ENCODE measurements around the gene PADI4. TPM values are rescaled to one million over a fixed set of nuclear protein-coding genes. Genes with fewer than 3 reads are reported as not detected.
"Not testable (repeated sequence)": the region's sequence is repeated elsewhere in the genome, so short reads cannot be mapped to it uniquely, and the experiment has no call there.

Gene PADI4
- total and polyA plus RNA-seq, 2 donors (not counting 3 experiments of a cell fraction or from before 2014, with no cell fraction given), result not detected

- Histone ChIP-seq H3K4me3 (replicated peaks in 1 of 3; ENCODE audit: insufficient read depth in 1 of 3, low read depth in 1 of 3, low read length in 3 of 3) (no peak overlapping the region), H3K4me1 (ENCODE audit: control insufficient read depth, extremely low read depth, insufficient read depth, low read length) (no peaks in the 10 kb centered on the region), H3K9ac (replicated peaks; ENCODE audit: extremely low read depth, insufficient read depth, low read length) (no peak overlapping the region), H3K27ac (ENCODE audit: insufficient read depth, low read depth, low read length) (no peak overlapping the region), H2AFZ (ENCODE audit: low read depth, low read length) (no peak overlapping the region), H3K36me3 (ENCODE audit: control insufficient read depth in 2 of 2, extremely low read depth in 1 of 2, insufficient read depth in 2 of 2, low read length in 2 of 2) (no peaks in the 10 kb centered on the region), H3K4me2 (ENCODE audit: insufficient read depth, low read length) (no peak overlapping the region), H3K9me3 (replicated peaks; ENCODE audit: control insufficient read depth, insufficient read depth, low read length) (no peaks in the 10 kb centered on the region), H3K9me1 (replicated peaks; ENCODE audit: control insufficient read depth, extremely low read depth, insufficient read depth, low read length) (no peaks in the 10 kb centered on the region), H3K79me2 (ENCODE audit: control insufficient read depth, insufficient read depth, low read length) (no peaks in the 10 kb centered on the region), H3K27me3 (ENCODE audit: control insufficient read depth in 2 of 2, insufficient read depth in 2 of 2, low read length in 2 of 2) (no peaks in the 10 kb centered on the region), H4K20me1 (replicated peaks; ENCODE audit: control insufficient read depth, extremely low read depth, insufficient read depth, low read length) (no peaks in the 10 kb centered on the region)
- BruUV-seq (replicated peaks), result no TSS peak
- FAIRE-seq, result no peak
- no peak for DNase-seq (ENCODE audit: low read depth, low spot score)
- TF ChIP-seq POLR2AphosphoS5 (IDR thresholded peaks at IDR 0.05; ENCODE audit: insufficient read depth, low read depth, low read length) (no peak), MAX (IDR thresholded peaks at IDR 0.05; ENCODE audit: insufficient read depth, insufficient read length) (no peak), EZH2 (IDR thresholded peaks at IDR 0.05; ENCODE audit: borderline replicate concordance, low read depth, low read length, severe bottlenecking) (no peak), POLR2A (IDR thresholded peaks at IDR 0.05; ENCODE audit: low read depth, low read length) (no peak), JUN (IDR thresholded peaks at IDR 0.05; ENCODE audit: borderline replicate concordance, insufficient read depth, insufficient read length, low read depth) (no peak), FOS (IDR thresholded peaks at IDR 0.05; ENCODE audit: borderline replicate concordance, insufficient read depth, low read length) (no peak), GATA2 (IDR thresholded peaks at IDR 0.05; ENCODE audit: insufficient read depth, insufficient read length, low read depth, low read length) (no peak), CTCF (IDR thresholded peaks at IDR 0.05; ENCODE audit: extremely low read depth in 1 of 2, insufficient read depth in 1 of 2, low read depth in 1 of 2, low read length in 2 of 2) (no peak), MYC (IDR thresholded peaks at IDR 0.05; ENCODE audit: low read depth, low read length) (no peak)
- CTCF ChIA-PET, result no interaction called here
- dilution Hi-C loops (cut with MboI; ENCODE audit: extremely low pct_ligation_motif_present, low sequenced_read_pairs), result no loop called here
- intact Hi-C loops (cut with micrococcal nuclease), result no loop called here
- POLR2A ChIA-PET, result no interaction called here
Measured at GRCh38 chr1:17342014-17342441, 34.0 kb downstream of the PADI4 start.

GRCh38 chr1:17345506-17345905 is 37.5 kb downstream of the PADI4 start:
- DNase-seq (ENCODE audit: low read depth, low spot score); H3K9ac ChIP-seq (replicated peaks; ENCODE audit: extremely low read depth, insufficient read depth, low read length); H3K4me3 ChIP-seq (replicated peaks in 1 of 3; ENCODE audit: insufficient read depth in 1 of 3, low read depth in 1 of 3, low read length in 3 of 3); intact Hi-C loops (cut with micrococcal nuclease); H3K4me2 ChIP-seq (ENCODE audit: insufficient read depth, low read length); dilution Hi-C loops (cut with MboI; ENCODE audit: extremely low pct_ligation_motif_present, low sequenced_read_pairs); H4K20me1 ChIP-seq (replicated peaks; ENCODE audit: control insufficient read depth, extremely low read depth, insufficient read depth, low read length); H3K27me3 ChIP-seq (ENCODE audit: control insufficient read depth in 2 of 2, insufficient read depth in 2 of 2, low read length in 2 of 2); H3K36me3 ChIP-seq (ENCODE audit: control insufficient read depth in 2 of 2, extremely low read depth in 1 of 2, insufficient read depth in 2 of 2, low read length in 2 of 2); POLR2A ChIA-PET; H2AFZ ChIP-seq (ENCODE audit: low read depth, low read length); FAIRE-seq; H3K4me1 ChIP-seq (ENCODE audit: control insufficient read depth, extremely low read depth, insufficient read depth, low read length); H3K79me2 ChIP-seq (ENCODE audit: control insufficient read depth, insufficient read depth, low read length); H3K9me1 ChIP-seq (replicated peaks; ENCODE audit: control insufficient read depth, extremely low read depth, insufficient read depth, low read length); BruUV-seq (replicated peaks); H3K9me3 ChIP-seq (replicated peaks; ENCODE audit: control insufficient read depth, insufficient read depth, low read length); H3K27ac ChIP-seq (ENCODE audit: insufficient read depth, low read depth, low read length): not testable (repeated sequence)
- CTCF ChIA-PET, result interaction anchor here (1.3 kb wide), 1 partner anchor 10 kb away, joined by 3 read pairs; no protein-coding TSS in a partner anchor
